HG03060 (cell line): ENCODE results near the gene CADM2.

ENCODE experiments used
- ATAC-seq: cut with Tn5 transposase; IDR thresholded peaks from one replicate; pipeline ENCODE4 v1.9.1; 2021; ENCODE audit warnings: low read depth, moderate number of reproducible peaks; ENCODE audit not compliant: unreplicated experiment

Gene CADM2

GRCh38 chr3:86056032-86056431 is 1097.2 kb downstream of the CADM2 start:
- ATAC-seq, result no peak

GRCh38 chr3:86056962-86057361 is 1098.2 kb downstream of the CADM2 start:
- ATAC-seq, result no peak

GRCh38 chr3:86073799-86074198 is 1115.0 kb downstream of the CADM2 start:
- no peak for ATAC-seq

- ATAC-seq, result no peak
Observed at GRCh38 chr3:86087160-86087871, 1128.5 kb downstream of the CADM2 start.

- ATAC-seq, result no peak
Observed at GRCh38 chr3:86104154-86104553, 1145.4 kb downstream of the CADM2 start.

- no peak for ATAC-seq
Observed at GRCh38 chr3:86109434-86109833, 1150.6 kb downstream of the CADM2 start.
